HEK293T (cell line): ENCODE results near the gene NOTCH2.

Experiments used
- BHLHE40 ChIP-seq: fragments of 450-650 bp; IDR thresholded peaks from 2 replicates; pipeline ENCODE4 v1.6.1; 2016; ENCODE audit warnings: mild to moderate bottlenecking, moderate library complexity, borderline replicate concordance
- SUZ12 ChIP-seq: fragments of 450-650 bp; IDR thresholded peaks from 2 replicates; pipeline ENCODE4 v1.6.1; 2016; ENCODE audit warnings: mild to moderate bottlenecking
- TARDBP ChIP-seq: fragments of 450-650 bp; IDR thresholded peaks from 2 replicates; pipeline ENCODE4 v1.6.1; 2016

DNA sequence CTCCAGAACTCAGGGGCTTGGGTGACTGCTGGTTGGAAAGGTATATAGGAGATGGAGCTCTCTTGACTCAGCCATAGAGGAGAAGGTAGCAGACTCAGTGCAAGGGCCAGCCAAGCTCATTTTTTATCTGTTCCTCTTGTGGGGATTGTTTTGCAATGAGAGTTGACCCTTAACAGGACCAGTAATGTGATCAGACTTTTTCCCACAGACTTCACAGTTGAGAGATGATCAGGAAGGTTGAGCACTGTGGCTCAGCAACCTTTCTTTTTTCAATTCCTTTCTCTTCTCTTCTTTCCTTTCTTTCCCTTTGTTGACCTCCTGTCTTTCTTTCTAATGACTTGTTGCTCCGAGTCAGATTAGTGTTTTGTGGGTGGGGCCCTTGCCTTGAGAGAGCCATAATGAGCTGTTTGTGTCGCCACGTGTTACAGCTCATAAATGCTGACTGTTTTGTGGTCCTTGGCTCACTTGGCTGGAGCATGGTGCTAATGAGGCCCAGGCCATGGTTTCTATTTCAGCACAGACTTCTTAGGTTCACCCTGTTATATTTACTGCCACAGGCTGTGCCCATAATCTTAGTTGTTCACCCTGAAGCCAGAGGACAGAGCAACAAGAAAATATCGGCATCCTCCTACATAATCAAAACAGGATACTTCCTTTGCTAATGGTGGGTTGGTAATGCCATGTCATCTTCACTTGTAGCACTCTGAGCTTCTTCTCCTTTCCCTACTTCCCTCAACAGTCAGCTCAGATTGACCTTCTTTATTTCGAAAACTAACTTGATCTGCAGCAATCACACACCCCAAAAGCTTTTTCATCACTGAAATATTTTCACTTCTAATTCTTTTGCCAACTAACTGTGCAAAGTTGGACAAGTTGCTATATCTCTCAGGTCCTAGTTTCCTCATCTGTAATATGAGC, 187.1 kb downstream of the NOTCH2 start:
- TF ChIP-seq SUZ12 (no peak), BHLHE40 (no peak), TARDBP (no peak)
